Mesothelial cell of epicardium (in vitro differentiated cells): ENCODE data around the gene ADSS1. TPM values are rescaled to one million over a fixed set of nuclear protein-coding genes. Genes with fewer than 3 reads are reported as not detected.

Experiments used
- DNase-seq, 2 experiments: peaks; one replicate each; pipeline ENCODE4 v3.0.0; 2021; ENCODE audit warnings: low spot score in 2 of 2; ENCODE audit not compliant: unreplicated experiment in 2 of 2
- H3K27ac Mint-ChIP-seq: 2 replicates; pipeline ENCODE4 v1.8.0; 2021; ENCODE audit warnings: mixed read lengths
- H3K27me3 Mint-ChIP-seq: 2 replicates; pipeline ENCODE4 v1.8.0; 2021; ENCODE audit warnings: low read depth, mixed read lengths
- H3K36me3 Mint-ChIP-seq: 2 replicates; pipeline ENCODE4 v1.8.0; 2021; ENCODE audit warnings: mixed read lengths
- H3K4me1 Mint-ChIP-seq: 2 replicates; pipeline ENCODE4 v1.8.0; 2021; ENCODE audit warnings: mixed read lengths
- H3K4me3 Mint-ChIP-seq: 2 replicates; pipeline ENCODE4 v1.8.0; 2021; ENCODE audit warnings: mild to moderate bottlenecking, moderate library complexity, mixed read lengths
- H3K9me3 Mint-ChIP-seq: 2 replicates; pipeline ENCODE4 v1.8.0; 2021; ENCODE audit warnings: mixed read lengths
- CTCF ChIP-seq: fragments of 200-600 bp; sonication (generic); IDR thresholded peaks from one replicate; pipeline ENCODE4 v1.5.0; 2021; ENCODE audit warnings: antibody characterized with exemption; ENCODE audit not compliant: unreplicated experiment
- total RNA-seq: library from RNA; stranded (reverse); gene quantifications from 3 replicates; pipeline ENCODE4 v1.2.1, GENCODE V29; 2021

The ADSS1 gene
- total RNA-seq, 1 donor from 2014 or later = 17.1 TPM

GRCh38 chr14:104745431-104745830, 21.4 kb downstream of the ADSS1 start:
- peaks cover 3% of the 10 kb centered on the region for H3K36me3 Mint-ChIP-seq
- H3K9me3 Mint-ChIP-seq = no peaks in the 10 kb centered on the region
- no peak overlapping the region for H3K27ac Mint-ChIP-seq
- no peaks in the 10 kb centered on the region for H3K27me3 Mint-ChIP-seq
- TF ChIP-seq CTCF = no peak
- peaks cover 19% of the 10 kb centered on the region for H3K4me1 Mint-ChIP-seq
- DNase-seq = no peak
- no peak overlapping the region for H3K4me3 Mint-ChIP-seq

- H3K4me3 Mint-ChIP-seq = no peak overlapping the region
Measured at GRCh38 chr14:104746071-104746545, 22.1 kb downstream of the ADSS1 start.

GRCh38 chr14:104746934-104747481, 23.0 kb downstream of the ADSS1 start:
- no peak for TF ChIP-seq CTCF
- DNase-seq = no peak
- Mint-ChIP-seq H3K36me3 (peaks cover 3% of the 10 kb centered on the region), H3K9me3 (no peaks in the 10 kb centered on the region), H3K4me1 (peaks cover 19% of the 10 kb centered on the region), H3K27me3 (no peaks in the 10 kb centered on the region), H3K27ac (peak overlapping the region; percentile 21), H3K4me3 (no peak overlapping the region)

More at GRCh38 chr14:104746071-104746545, 22.1 kb downstream of the ADSS1 start:
- DNase-seq = no peak
- Mint-ChIP-seq H3K27ac (no peak overlapping the region), H3K36me3 (peaks cover 3% of the 10 kb centered on the region), H3K4me1 (peaks cover 19% of the 10 kb centered on the region), H3K27me3 (no peaks in the 10 kb centered on the region), H3K9me3 (no peaks in the 10 kb centered on the region)
- TF ChIP-seq CTCF = no peak

GRCh38 chr14:104747876-104748275, 23.8 kb downstream of the ADSS1 start:
- H3K4me3 Mint-ChIP-seq = no peak overlapping the region
- H3K36me3 Mint-ChIP-seq = peaks cover 3% of the 10 kb centered on the region
- no peak for TF ChIP-seq CTCF
- H3K9me3 Mint-ChIP-seq = no peaks in the 10 kb centered on the region
- peak overlapping the region; percentile 56 for H3K27ac Mint-ChIP-seq
- H3K4me1 Mint-ChIP-seq = peaks cover 19% of the 10 kb centered on the region
- H3K27me3 Mint-ChIP-seq = no peaks in the 10 kb centered on the region
- no peak for DNase-seq

GRCh38 chr14:104749111-104749649, 25.2 kb downstream of the ADSS1 start:
- Mint-ChIP-seq H3K27me3 (no peaks in the 10 kb centered on the region), H3K4me3 (no peak overlapping the region), H3K4me1 (peaks cover 27% of the 10 kb centered on the region), H3K27ac (peak overlapping the region; percentile 49), H3K9me3 (no peaks in the 10 kb centered on the region), H3K36me3 (no peaks in the 10 kb centered on the region)
- DNase-seq = no peak
- TF ChIP-seq CTCF = no peak
